Measurements from ENCODE around the gene ISOC2.
"Not testable (repeated sequence)": the region's sequence is repeated elsewhere in the genome, so short reads cannot be mapped to it uniquely, and the experiment has no call there.

The ISOC2 gene

GRCh38 chr19:55454787-55455243, 6.6 kb downstream of the ISOC2 start:
- DNase-seq (ENCODE audit: insufficient read length, low spot score) = no peak
- FAIRE-seq = no peak
- peak; percentile 54 for TF ChIP-seq CTCF (IDR thresholded peaks at IDR 0.05; ENCODE audit: insufficient read depth, missing control alignments)

GRCh38 chr19:55453511-55454260, 7.8 kb downstream of the ISOC2 start:
- FAIRE-seq = no peak
- no peak for TF ChIP-seq CTCF (IDR thresholded peaks at IDR 0.05; ENCODE audit: insufficient read depth, missing control alignments)
- no peak for DNase-seq (ENCODE audit: insufficient read length, low spot score)

- DNase-seq (ENCODE audit: insufficient read length, low spot score) = peak; percentile 96
- no peak for FAIRE-seq
- TF ChIP-seq CTCF (IDR thresholded peaks at IDR 0.05; ENCODE audit: insufficient read depth, missing control alignments) = no peak
Observed at GRCh38 chr19:55452749-55453346, 8.6 kb downstream of the ISOC2 start.

- DNase-seq (ENCODE audit: insufficient read length, low spot score) (no peak), FAIRE-seq (no peak)
Observed at GRCh38 chr19:55451965-55452748, 9.3 kb downstream of the ISOC2 start.

GRCh38 chr19:55451163-55451964, 10.1 kb downstream of the ISOC2 start:
- no peak for TF ChIP-seq CTCF (IDR thresholded peaks at IDR 0.05; ENCODE audit: insufficient read depth, missing control alignments)
- no peak for DNase-seq (ENCODE audit: insufficient read length, low spot score)
- no peak for FAIRE-seq

More at GRCh38 chr19:55451965-55452748, 9.3 kb downstream of the ISOC2 start:
- TF ChIP-seq CTCF (IDR thresholded peaks at IDR 0.05; ENCODE audit: insufficient read depth, missing control alignments) = no peak

GRCh38 chr19:55449469-55449868, 12.0 kb downstream of the ISOC2 start:
- DNase-seq (ENCODE audit: insufficient read length, low spot score) (no peak), FAIRE-seq (no peak)
- TF ChIP-seq CTCF (IDR thresholded peaks at IDR 0.05; ENCODE audit: insufficient read depth, missing control alignments) = no peak

- not testable (repeated sequence) for DNase-seq (ENCODE audit: insufficient read length, low spot score); FAIRE-seq
Observed at GRCh38 chr19:55448175-55448490, 13.3 kb downstream of the ISOC2 start.
